Testis (tissue), 3 donors: Measurements from ENCODE around the gene DYRK1A. TPM values are rescaled to one million over a fixed set of nuclear protein-coding genes. Genes with fewer than 3 reads are reported as not detected.

ENCODE experiments used
- DNase-seq: peaks from one replicate; pipeline ENCODE4 v3.0.0-alpha.2; 2019
- H3K27ac ChIP-seq, 2 donors: fragments of 200-600 bp; sonication (generic); one replicate each; pipeline ENCODE4 v1.5.1; 2019
- H3K27me3 ChIP-seq: fragments of 200-600 bp; sonication (generic); one replicate; pipeline ENCODE4 v1.5.1; 2019
- H3K36me3 ChIP-seq: fragments of 200-600 bp; sonication (generic); one replicate; pipeline ENCODE4 v1.5.1; 2017; ENCODE audit warnings: low read depth; ENCODE audit errors: missing control alignments
- H3K4me1 ChIP-seq: fragments of 200-600 bp; sonication (generic); one replicate; pipeline ENCODE4 v1.5.1; 2019
- H3K4me3 ChIP-seq, 2 donors: fragments of 200-600 bp; sonication (generic); one replicate each; pipeline ENCODE4 v1.5.1; 2017 to 2019
- H3K9me3 ChIP-seq: fragments of 200-600 bp; sonication (generic); one replicate; pipeline ENCODE4 v1.5.1; 2017
- CTCF ChIP-seq, 3 experiments: fragments of 450-650 bp in 2 of 3; fragments of 200-600 bp in 1 of 3; sonication (generic) in 1 of 3; IDR thresholded peaks; one replicate each; pipeline ENCODE4 v1.5.1; 2016 to 2019; ENCODE audit warnings: antibody characterized with exemption in 3 of 3, mild to moderate bottlenecking in 2 of 3, moderate library complexity in 1 of 3
- POLR2A ChIP-seq: fragments of 450-650 bp; IDR thresholded peaks from one replicate; pipeline ENCODE4 v1.6.1; 2017; ENCODE audit warnings: antibody characterized with exemption, mild to moderate bottlenecking, moderate library complexity
- WGBS, 2 donors: methylation state at CpG; one replicate each; pipeline ENCODE4 v1.1.5; 2018; 5-methylcytosine and 5-hydroxymethylcytosine counted together
- intact Hi-C: fragments of 100-400 bp; cut with DNase I; formaldehyde crosslinking; loops from one replicate; pipeline ENCODE4 v1.15.1; 2023; ENCODE audit warnings: low total_unique reads
- polyA plus RNA-seq: library from polyadenylated mRNA; stranded (reverse); fragments of 350-450 nt; fragmentation: Illumina TruSeq; extraction: RNeasy Lipid Tissue Mini Kit (QIAGEN cat#74804); gene quantifications from one replicate; pipeline ENCODE4 v1.2.3, GENCODE V29; 2014; ENCODE audit warnings: low read depth, low replicate concordance; ENCODE audit not compliant: insufficient read depth
- total RNA-seq, 2 donors: library from RNA; depleted of rRNA; stranded (reverse); fragments of >200 nt; gene quantifications; one replicate each; pipeline ENCODE4 v1.2.3, GENCODE V29; 2016

Gene DYRK1A
- total and polyA plus RNA-seq, 3 donors from 2014 or later = 68.6 to 166 (median 141) TPM

DNA sequence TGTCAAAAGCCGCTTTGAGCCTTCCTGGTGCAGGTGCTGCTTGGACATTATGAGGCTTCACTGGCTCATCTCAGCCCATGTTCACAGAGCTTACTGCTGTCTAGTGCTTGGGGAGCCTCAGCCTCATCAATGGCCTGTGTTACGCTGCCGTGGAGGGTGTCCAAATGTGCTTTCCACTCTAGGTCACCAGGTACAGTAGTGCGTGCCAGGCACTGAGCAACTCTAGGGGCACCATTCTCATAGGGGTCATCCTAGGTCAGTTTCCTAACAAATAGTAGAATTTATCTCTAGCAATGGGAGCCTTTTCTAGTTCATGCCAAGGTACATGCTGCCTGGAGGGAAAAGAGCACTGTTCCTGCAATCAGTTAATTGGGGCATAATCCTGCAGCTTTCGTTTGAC is 193.8 kb downstream of the DYRK1A start:
- Histone ChIP-seq H3K36me3 (no peaks in the 10 kb centered on the region), H3K4me3 (no peak overlapping the region), H3K4me1 (peaks cover 13% of the 10 kb centered on the region), H3K27ac (no peak overlapping the region), H3K9me3 (no peaks in the 10 kb centered on the region), H3K27me3 (no peaks in the 10 kb centered on the region)
- TF ChIP-seq CTCF (IDR thresholded peaks at IDR 0.05) (no peak), POLR2A (no peak)
- no peak for DNase-seq
- 88 to 89% methylated on average over 5 of the region's 5 CpGs for WGBS, 2 donors
- intact Hi-C loops = no loop called here

DNA sequence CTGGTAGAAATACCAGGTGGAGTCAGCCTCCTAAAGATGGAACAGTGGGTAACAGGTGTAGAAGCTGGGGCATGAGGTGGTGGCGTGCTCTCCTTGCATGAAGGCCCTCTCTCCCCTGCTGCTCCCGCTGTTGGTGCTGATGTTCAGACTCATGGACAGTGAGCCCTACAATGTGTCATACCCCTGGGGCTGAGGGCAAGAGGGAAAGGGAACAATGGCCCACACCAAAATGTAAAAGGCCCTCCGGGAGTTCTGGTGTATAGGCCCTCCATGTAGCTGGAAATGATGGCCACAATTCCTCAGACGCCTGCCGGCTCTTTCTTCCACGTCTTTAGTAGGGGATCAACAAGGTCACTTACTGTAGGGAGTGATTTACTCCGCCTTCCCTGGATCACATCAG is 194.9 kb downstream of the DYRK1A start:
- Histone ChIP-seq H3K27ac (no peak overlapping the region), H3K4me3 (no peak overlapping the region), H3K4me1 (peaks cover 23% of the 10 kb centered on the region), H3K36me3 (no peaks in the 10 kb centered on the region), H3K9me3 (no peaks in the 10 kb centered on the region), H3K27me3 (no peaks in the 10 kb centered on the region)
- intact Hi-C loops = no loop called here
- WGBS, 2 donors = 79 to 89% methylated on average over 6 to 7 of the region's 7 CpGs
- TF ChIP-seq CTCF (IDR thresholded peaks at IDR 0.05) (no peak), POLR2A (no peak)
- no peak for DNase-seq

DNA sequence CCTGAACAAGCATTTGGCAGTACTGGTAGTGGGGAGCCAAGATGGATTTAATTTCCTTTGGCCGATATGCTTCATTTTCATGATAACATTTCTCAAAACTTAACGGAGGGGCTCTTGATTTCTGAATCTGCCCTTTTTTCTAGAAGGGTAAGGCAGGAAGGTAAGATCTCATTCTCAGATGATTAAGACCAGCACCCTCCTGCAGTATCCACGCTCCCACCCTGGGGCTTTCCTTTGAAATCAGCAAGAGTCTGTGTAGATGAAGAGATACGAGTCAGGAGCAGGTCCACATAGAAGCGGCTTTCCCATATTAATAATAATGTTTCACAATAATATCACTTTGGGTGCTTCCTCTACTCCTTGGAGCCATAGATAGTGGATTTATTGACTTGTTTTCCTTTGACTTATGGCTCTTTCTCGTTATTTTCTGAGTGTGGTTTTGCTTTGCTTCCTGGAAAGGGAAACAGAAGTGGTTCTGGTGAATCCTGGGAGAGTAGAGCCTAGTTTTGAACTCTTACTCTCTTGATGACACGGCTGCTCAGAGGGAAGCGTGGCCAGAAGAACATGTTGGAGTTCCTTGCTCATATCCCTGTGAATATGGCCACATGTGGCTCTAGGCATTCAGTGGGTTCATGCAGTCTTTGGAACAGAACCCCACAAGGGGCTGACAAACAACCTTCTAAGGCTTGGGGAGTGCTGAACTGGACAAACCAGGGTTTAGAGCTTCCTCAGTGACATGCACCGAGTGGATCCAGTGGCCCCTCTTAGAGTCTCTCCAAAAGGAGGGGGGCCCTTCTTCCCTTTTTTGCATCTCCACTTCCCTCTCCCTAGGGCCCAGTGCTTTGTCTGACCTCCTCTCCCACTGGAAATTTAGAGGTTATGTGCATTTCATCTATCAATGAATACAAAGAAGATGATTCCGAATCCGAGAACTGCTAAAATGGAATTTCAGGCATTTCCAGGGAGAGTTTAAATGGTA is 195.7 kb downstream of the DYRK1A start:
- Histone ChIP-seq H3K4me3 (no peak overlapping the region), H3K27ac (no peak overlapping the region), H3K4me1 (peaks cover 23% of the 10 kb centered on the region), H3K27me3 (no peaks in the 10 kb centered on the region), H3K36me3 (no peaks in the 10 kb centered on the region), H3K9me3 (no peaks in the 10 kb centered on the region)
- intact Hi-C loops = no loop called here
- DNase-seq = no peak
- no peak for TF ChIP-seq CTCF (IDR thresholded peaks at IDR 0.05)
- no peak for TF ChIP-seq POLR2A
- WGBS, 2 donors = 75 to 82% methylated on average over 11 of the region's 11 CpGs

DNA sequence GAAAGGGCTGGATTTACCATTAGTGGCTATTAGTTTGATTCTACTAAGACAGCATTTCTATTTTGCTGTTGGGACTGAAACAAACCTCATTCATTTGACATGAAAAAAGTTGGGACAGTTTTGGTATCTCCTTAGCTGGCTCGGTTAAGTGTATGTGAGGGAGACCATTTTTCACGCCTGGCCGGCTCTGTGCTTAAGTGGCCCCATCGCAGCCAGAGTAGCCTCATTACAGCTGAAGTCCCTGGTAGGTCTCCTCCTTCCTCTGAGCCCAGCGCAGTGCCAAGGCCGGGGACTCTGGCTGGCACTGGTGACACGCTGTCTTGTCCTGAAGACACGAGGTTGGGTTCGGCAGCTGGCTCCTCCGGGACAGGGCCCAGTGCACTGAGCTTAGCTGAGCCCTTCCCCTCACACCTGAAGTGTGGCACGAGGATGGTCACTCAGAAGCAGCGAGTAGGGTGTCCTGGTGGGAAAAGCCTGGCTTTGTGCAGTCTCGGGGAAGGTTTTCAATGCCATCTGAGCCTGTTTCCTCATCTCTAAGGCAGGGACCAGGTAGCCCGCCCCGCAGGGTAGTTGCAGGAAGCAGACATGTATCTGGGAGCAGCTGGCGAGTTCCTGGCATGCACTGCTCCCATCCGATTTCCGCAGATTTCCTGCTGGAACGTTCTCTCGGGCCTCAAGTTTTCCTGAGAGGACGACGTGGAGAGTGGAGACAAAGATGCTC is 196.5 kb downstream of the DYRK1A start:
- Histone ChIP-seq H3K4me1 (peaks cover 23% of the 10 kb centered on the region), H3K4me3 (peak overlapping the region; percentile 65 to 72), H3K36me3 (no peaks in the 10 kb centered on the region), H3K9me3 (no peaks in the 10 kb centered on the region), H3K27ac (peak overlapping the region; percentile 47 to 76), H3K27me3 (no peaks in the 10 kb centered on the region)
- intact Hi-C loops = no loop called here
- DNase-seq = peak; percentile 26
- 53 to 64% methylated on average over 8 to 22 of the region's 22 CpGs for WGBS, 2 donors
- no peak for TF ChIP-seq CTCF (IDR thresholded peaks at IDR 0.05)
- no peak for TF ChIP-seq POLR2A
